ENCODE measurements around the gene UNC119.

Gene UNC119

DNA sequence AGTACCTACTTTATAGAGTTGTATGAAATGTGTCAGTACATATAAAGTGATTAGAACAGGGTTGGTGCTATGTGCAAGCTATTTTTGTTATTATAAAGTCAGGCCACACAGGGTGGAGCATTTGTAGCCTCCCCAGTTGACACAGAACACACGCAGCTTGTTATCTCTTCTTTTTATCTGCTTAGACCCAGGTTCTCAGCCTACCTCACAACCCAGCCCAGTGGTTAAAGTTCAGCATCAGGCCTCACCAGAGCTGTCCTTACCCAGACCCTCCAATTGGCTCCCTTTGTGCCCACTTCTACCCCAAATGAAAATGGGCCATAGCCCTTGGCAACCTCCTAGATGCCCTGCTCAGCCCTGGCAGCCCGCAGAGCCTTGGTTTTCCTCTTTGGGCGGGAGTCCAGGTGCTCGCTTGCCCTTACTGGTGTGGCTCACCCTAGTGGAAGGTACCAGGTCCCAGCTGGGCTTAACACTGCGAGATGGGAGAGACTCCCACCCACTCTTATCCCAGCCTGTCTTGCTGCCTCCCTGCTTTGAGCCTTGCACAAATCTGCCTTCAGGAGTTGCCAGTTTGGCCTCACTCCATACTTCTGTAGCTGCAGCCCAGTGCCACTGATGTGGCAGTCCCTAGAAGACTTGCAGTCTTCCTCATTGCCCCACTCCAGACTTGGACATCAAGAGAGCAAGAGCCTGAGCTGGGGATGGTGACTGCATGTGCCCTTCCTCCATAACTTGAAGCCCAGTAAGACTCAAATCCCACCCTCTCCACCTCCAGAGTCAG, 20.0 kb upstream of the UNC119 start:
- no peak for DNase-seq

DNA sequence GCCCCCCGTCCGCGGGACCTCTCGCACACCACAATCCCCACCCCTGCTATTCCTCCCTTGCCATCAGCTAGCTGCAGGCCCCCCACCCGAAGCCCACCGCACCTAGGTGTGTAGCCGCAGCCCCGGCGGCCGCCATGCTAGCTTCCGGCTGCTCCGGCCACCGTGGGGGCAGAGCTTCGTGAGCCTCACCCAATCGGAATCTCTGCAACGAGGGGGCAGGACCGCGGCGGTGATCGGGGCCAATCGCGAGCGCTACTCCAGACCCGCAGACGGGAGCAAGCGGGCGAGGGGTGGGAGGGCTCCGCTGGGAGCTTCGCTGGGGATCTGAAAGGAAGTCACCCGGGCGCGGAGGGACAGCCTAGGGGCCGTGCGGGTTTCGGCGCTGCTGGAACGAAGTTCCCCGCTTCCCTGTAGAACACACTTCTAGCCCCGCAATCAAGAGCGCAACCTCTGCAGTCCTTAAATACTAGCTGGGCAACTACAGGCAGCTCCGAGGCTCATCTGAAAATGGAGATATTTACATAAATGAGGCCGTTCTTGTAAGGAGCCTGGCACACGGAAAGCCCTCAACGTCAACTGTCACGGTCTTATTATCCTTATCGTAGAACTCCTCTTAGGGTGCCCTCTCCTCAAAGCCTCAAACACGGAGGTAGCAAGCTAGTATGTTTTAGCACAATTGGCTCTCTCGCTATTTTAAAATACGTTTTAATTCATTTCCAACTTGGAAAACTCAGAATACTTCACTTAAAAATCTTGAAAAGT, 19.1 kb upstream of the UNC119 start, which contains the start of gene PIGS:
Gene PIGS, minus strand, starts transcription at position 164 of the 762 bp plus-strand sequence. Its CDS starts 28 bp downstream, at position 136.
- peak; percentile 97 to 98 for DNase-seq

DNA sequence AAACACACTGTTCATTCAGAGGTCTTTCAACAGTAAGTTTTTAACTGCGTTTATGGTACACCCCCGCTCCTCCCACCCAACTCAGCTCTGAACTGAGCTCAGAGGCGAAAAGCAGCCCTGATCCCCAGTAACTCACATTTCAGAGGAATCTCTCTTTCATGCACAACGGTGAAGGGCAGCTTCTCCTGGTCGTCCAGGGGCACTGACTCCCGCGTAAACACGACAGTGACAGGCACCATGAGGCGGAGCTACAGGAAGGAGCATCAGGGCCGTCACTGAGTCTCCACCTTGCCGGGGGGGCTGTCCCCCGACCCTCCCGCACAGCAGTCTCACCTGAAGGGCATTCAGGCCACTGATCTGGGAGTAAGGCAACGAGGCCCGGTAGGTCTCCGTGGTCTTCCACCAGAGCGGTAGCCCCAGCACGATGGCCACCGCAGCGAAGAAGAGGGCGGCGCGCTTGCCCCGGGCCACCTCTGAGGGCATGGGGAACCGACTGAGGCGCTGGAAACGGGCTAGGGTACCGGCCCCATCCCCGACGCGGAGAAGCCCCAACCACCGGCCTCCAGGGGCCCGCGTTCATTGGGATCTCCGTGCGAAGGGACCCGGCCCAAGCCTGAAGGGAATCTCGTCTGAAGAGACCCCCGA, 18.4 kb upstream of the UNC119 start:
- peak in 1 of 2 experiments; percentile 60 for DNase-seq

DNA sequence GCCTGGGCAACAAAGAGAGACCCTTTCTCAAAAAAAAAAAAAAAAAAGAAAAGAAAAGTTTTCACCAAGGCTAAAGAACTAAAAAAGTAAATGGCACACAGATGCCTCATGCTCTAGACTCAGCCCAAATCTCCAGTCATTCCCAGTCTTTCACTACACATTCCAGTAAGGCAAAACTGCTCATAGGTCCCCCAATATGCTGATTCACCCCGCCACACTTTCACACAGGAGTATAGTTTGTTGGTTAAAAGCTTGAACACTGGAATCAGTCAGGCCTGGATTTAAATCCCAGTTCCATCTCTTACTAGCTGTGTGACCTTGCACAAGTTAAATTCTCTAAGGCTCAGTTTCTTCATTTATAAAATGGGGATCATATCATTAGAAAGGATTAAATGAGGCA, 17.0 kb upstream of the UNC119 start:
- DNase-seq: no peak

DNA sequence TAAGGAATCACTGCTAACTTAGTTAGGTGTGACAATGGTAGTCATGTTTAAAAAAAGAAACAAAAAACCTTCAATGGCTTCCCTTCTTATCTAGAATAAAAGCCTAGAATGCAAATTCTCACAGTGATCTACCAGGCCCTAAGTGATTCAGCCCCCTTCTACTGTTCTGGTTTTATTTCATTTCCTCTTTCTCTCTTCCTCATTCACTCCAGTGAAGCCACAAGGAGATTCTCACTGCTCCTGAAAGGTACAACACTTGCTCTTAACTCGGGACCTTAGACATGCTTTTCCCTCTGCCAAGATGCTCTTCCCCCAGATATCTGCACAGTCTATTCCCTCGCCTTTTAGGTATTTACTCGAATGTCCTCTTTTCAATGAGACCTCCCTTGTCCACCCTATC, 15.2 kb upstream of the UNC119 start:
- no peak for DNase-seq

DNA sequence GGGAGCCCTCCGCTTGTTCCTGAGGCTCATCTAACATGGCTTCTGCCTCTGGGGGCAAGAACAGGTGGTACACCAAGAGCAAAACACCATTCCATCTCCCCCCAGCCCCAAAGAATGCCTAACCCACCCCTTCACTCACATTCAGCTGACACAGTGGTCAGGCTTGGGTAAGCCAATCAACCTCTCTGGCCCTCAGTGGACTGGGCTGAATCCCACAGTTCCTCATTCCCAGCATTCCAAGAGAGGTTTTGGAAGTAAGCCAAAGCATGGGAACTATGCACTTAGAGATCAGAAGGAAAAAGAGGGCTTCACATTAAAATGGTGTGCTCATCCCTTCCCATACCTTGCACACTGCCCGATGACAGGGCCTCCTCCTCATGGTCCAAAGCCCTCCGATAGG, 11.1 kb upstream of the UNC119 start:
- no peak for DNase-seq

DNA sequence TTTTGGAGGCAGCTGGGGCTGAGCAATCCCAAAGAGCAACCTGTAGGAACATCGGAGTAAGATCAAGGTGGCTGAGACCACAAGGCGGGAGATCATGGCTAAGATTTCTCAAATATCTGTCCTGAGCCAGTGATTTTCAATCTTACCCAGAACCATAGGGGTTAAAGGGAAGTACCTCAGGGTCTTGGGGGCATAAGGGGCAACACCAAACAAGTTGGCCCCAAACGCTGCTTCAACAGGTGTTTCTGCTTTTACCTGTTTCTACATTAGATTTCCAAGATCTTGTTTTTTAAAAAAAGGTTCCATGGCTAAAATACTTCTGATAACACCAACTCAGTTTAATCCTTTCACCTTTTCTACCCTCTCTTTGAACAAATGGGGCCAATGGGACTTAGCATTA, 2.6 kb upstream of the UNC119 start:
- DNase-seq: no peak

DNA sequence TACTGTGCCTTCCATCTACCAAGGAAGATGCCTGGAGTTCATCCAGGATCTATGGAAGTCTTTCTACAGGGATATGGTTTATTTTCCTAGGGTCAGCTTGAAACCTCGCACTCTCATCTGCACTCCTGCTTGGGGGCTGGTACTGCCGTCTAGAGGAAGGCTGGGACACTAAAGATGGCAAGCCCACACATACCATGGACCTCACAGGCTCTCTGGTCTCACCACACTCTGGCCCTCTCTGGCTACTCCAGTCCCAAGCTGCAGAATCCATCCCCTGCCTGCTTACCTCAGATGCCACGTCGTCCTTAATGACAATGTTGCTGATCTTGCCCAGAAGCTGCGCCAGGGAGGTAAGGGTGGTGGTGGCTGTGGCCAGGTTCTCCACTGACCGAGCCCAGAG, 2.1 kb upstream of the UNC119 start:
- DNase-seq: no peak

DNA sequence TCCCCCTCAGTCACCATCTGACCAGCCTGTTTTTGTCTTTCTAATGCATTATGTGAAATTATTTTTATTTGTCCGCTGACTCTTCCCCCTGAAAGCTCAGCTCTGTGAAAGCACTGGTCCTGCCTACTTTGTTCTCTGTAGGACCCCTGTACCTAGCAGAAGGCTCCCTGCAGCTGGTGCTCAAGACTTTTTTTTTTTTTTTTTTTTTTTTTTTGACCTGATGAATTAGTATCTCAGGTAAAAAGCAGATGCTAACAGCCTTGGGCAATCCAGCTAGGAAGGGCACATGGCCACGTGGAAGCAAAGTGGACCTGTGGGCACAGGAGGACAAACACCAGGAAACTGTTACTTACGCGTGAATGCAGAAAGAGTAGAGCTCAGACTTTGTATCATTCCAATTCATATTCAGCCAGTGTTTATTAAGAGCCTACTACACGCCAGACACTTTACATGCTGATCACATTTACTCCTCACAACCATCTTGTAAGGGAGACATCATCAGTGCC, 629 bp upstream of the UNC119 start:
- DNase-seq: no peak

DNA sequence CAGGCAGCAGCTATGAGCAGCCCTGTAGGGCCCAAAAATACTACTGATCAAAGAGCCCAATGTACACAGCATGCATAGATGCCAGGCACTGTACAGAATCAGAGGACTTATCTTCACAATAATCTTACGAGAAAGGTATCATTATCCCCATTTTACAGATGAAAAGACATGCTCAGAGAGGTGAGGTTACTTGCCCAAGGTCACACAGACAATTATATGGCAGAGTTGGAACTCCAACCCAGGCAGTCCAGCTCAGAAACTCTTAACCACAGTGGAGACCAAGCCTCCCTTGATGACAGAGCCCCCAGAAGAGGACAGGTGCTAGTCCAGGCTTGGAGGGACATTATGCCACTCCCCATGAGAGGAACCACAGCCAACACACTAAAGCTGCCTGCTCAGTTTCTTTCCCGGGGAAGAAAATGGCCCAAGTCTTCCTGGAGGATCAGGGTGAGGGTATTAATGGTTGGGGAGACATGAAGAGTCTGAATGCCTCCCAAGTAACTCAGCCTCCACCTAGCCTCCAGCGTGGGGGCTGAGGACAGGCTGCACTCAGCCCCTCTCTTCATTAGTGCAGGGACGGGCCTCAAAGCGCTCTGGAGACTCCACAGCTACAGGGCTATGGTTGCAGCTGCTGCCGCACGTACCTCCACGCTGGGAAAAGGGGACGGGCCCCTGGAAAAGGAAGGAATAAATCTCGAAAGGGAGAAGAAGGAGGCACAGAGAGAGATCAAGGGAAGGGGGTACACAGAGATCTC, 826 bp downstream of the UNC119 start:
- DNase-seq: peak in 1 of 2 experiments; percentile 56

DNA sequence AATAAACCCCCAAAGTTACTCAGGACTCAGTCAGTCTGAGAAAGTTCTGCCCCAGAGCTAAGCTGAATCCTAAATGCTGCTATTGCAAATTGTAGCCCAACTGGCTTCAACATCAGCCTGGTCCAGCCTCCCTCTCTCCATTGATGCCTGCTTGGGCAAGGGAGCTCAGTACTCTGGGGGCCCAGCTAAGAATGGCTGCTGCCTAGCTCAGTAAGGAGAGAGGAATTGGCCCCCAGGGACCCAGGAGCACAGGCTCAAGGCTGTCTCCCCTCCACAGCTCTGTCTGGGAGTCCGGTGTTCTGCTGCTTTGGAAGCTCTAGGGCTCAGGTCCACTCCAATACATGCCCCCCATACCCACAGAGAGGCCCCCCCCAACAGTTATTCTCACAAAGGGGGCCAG, 1.6 kb downstream of the UNC119 start:
- DNase-seq: no peak

DNA sequence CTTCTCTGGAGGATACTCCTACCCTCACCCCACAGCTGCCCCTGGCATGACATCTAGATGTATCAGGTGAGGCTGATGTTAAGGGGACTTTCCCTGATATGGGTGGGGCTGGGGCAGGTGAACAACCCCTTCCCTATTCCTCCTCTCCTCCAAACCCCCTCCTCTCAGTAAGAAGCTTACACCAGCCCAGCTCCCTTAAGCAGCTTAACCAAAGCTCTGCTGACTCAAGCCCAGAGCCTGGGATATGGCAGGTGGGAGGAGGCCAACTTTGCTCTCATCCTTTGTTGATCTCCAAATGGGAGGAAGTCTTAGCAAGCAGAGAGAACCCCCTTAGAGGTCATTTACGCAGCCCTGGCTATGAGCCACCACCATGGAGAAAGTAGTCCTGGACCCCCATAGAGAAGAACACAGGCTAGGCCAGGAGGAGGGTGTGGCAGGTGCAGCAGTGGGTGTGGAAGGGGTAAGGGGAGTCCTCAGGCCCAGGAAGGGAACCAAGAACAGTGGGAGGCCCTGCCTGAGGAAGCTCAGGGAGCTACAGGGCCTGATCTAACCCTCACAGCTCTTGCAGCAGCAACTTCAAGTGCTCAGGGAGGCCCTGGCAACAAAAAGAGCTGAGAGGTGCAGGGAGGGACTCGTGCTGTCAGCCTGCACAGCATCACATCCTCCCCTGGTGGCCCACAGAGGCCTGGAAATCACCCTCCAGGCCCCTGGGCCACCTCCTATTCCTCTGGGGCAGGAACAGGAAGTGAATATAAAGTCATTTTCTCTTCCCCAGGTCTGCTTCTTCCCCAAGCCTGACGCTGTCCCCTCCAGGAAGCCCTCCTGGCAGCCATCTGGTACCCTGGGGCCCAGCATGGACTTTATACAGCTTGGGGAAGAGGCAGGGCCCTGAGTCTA, 2.9 kb downstream of the UNC119 start:
- DNase-seq: peak; percentile 78 to 88

DNA sequence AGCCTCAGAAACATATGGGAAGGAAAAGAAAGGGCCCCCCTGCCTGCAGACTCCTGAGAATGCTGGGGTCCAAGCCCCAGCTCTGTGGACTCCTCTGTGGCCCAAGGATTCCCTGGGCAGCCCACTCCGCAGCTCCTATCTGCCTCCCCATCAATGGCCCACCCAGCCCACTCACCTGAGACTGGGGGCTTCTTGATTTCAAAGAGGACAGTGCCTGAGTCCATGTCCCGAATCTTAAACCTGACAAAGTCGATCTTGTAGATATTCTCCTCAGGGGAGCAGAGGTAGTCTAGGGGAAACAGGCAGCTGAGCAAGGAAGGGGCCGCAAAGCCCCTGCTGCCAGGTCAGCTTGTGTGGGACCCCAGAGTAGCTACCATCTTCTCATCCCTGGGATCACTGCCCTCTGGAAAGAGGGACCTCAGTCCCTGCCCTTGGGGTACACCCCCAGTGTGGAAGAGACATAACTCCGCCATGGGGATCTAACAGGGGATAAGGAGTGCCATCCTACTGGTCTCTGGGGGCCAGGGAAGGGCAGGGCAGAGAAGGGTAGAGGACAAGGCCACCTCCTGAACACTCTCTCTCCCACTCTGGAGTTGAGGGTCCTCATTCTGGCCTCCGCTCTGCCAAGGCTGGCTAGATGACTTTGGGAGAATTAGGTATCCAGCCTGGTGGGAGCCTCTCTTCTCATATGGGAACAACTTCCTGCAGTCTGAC, 3.9 kb downstream of the UNC119 start:
- no peak for DNase-seq

DNA sequence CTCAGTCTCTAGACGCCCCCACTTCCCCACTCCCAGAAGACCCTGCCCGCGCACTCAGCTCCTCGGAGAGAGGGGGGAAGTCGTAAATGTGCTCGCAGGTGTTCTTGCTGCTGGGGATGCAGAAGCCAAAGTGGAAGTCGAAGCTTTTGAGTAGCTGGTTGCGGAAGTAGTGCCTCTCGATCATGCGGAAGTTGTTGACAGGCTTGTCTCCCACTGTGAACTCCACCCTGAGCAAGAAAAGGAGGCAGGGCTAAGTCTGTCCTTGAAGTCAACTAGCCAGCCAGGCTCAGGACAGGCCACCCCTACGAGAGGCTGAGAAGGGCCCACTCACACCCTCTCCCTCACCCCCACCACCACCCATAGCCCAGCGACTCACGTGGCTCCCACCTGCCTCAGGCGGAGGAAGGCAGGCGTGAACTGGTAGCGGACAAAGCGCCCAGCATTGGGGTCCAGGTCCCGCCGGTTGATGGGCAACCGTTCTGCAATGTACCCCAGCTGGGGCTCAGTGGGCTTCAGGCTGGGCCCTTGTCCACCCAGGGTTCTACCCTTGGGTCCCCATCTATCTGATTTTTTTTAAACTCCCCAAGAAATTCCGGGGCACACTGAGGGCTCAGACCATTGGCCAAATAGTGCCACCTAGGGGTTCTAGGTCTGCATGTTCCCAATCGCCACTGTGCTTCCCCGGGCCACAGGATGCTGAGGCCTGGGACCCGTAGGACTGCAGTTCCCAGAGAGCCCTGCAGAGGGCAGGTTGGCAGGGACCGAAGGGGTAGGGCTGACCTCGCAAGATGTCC, 4.6 kb downstream of the UNC119 start:
- peak; percentile 62 to 82 for DNase-seq

DNA sequence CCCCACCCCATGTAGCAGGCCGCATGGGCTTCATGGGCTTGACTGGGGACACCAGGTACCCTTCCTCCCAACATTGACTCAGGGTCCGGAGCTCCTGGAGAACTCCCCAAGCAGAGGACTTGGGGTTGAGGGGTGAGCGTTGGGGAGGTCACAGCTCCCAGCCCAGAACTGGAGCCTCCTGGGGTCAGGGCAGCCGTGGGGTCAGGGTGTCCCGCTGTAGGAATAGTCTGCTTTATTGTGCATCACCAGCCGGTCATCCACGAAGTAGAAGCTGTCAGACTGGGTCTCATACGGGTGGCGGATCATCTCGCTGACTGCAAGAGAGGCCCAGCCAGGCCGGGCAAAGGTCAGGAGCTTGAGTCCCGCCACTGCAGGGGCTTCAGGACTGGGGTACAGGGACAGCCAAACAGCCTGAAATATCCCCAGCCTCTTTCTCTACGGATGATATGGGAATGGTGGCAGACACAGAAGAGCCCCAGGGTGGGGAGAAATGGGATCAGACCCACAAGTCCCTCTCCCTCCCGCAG, 5.3 kb downstream of the UNC119 start:
- no peak for DNase-seq

DNA sequence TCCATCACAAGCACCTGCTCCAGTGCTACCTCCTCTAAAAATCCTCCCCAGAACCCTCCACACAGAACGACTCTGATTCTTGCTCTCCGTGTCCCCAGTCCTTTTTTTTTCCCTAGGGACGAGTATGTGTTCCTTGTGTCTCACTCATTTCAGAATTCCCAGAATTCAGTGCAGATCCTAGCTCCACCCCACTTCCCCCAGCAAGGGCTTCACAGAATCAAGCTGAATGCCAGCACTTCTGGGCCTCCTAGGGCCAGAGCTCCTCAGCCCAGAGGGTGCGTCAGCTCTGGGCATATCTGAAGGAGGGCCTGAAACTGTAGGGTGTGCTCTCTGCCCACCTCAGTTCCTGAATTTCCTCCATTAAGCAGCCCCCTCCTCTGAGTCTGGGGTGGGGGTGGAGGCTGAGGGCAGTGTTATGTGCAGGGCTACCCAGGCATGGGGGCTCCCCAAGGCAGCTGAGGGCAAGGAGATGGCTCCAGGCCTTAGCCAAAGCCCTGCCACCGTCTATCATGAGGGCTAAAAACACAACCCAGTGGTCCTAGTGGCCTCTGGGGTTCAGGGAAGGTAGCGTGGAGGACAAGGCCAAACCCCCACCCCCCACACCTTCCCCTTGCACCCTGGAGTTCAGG, 6.5 kb downstream of the UNC119 start:
- DNase-seq: peak in 1 of 2 experiments; percentile 28

DNA sequence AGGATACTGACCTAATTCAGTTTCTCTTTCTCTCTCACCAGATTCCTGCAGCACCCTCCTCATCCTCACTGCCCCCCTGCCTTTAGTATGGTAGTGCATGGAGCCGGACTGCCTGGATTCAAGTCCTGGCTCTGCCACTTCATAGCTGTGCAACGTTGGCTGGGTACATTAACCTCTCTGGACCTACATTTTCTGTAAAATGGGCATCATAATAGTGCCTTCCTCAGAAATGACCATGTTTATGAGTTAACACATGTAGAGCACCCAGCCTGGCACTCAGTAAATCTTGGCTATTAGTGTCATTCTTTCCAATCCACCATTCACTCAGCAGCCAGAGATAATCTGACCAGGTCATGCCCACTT, 7.3 kb downstream of the UNC119 start:
- no peak for DNase-seq

DNA sequence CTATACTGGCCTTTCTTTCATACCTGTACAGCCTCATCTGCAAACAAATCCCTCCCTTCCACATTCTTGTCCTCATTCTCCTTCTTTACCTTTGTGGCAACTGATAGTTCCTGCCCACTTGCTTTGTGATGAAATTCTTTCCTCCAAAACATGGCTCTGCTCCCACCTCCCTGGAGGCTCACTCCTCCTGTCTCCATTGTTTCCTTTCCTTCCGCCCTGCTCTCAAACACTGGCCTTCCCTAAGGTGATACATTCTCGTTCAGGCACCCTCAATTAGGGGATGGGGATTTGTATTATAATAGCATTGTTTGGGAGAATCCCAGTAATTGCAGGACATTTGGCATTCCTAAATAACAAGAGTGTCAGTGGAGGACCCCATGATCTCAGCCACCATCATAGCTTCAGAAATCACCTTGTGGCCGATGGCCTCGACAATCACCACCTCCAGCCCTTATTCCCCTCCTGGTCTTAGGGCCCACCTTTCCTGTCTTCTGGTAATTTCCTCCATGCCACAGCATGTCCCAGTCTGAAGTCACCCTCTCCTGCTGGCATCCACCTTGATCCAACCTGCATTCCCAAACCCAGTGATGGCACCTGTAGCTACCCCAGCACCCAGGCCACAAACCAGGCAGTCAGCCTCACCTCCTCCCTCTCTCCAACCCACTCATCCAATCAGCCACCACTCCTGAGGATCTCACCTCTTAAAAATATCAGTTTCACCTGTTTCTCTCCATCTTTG, 7.9 kb downstream of the UNC119 start:
- no peak for DNase-seq

DNA sequence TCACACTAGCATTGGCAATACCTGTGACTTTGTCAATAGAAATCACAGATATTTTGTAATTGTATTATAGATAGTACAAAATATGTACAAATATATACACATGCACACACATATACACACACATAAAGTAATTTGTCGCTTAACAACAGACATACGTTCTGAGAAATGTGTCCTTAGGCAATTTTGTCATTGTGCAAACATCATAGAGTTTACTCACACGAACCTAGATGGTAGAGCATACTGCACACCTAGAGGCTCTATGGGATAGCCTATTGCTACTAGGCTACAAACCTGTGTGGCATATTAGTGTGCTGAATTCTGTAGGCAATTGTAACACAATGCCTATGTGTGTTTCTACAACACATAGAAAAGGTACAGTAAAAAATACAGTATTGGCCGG, 11.0 kb downstream of the UNC119 start:
- DNase-seq: no peak
